ENCODE results near the gene LDLRAD3. TPM values are rescaled to one million over a fixed set of nuclear protein-coding genes. Genes with fewer than 3 reads are reported as not detected.

LDLRAD3 gene
- polyA plus RNA-seq, 1 of the 3 experiments (the other 2 are of a cell fraction) = 10.6 TPM

DNA sequence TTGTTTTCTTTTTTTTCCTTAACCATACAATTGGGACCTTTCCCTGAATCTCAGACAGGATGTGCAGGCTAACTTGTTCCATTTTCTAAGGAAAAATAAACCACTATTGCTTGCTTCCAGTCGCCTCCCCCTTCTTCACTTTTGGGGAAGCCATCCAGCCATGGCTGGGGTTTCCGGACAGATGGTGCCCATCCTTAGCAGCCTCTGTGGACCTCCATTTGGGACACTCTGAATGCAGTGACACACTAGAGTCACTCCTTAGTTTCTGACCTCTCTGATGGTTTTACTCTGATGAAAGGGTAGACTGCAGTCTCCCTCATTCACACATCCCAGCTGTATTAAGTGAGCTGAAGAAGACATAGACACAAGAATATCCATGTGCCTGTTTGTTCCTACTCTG, 198.1 kb downstream of the LDLRAD3 start:
- H3K27me3 ChIP-seq (ENCODE audit: insufficient read depth) = no peaks in the 10 kb centered on the region
- 85% methylated on average over 2 of the region's 2 CpGs for WGBS (ENCODE audit: low lambda C conversion rate)
- no peaks in the 10 kb centered on the region for H3K4me1 ChIP-seq (ENCODE audit: control insufficient read depth in 1 of 2, insufficient read depth in 2 of 2, low read depth in 1 of 2, low read length in 1 of 2)
- H4K20me1 ChIP-seq (ENCODE audit: insufficient read depth) = no peaks in the 10 kb centered on the region
- POLR2A ChIA-PET = no interaction called here
- H3K4me3 ChIP-seq (ENCODE audit: low read depth in 2 of 2, low read length in 1 of 2) = no peak overlapping the region
- H2AFZ ChIP-seq (ENCODE audit: low read depth) = no peak overlapping the region
- no peak overlapping the region for H3K9ac ChIP-seq
- H3K79me2 ChIP-seq (ENCODE audit: insufficient read depth) = no peaks in the 10 kb centered on the region
- H3K4me2 ChIP-seq = no peak overlapping the region
- H3K9me3 ChIP-seq = no peaks in the 10 kb centered on the region
- no peak for DNase-seq
- H3F3A ChIP-seq (replicated peaks; ENCODE audit: insufficient read depth) = no peaks in the 10 kb centered on the region
- no peaks in the 10 kb centered on the region for H3K9me2 ChIP-seq
- TF ChIP-seq TAF1 (IDR thresholded peaks at IDR 0.05; ENCODE audit: borderline replicate concordance, low read depth, low read length) (no peak), MXI1 (IDR thresholded peaks at IDR 0.05; ENCODE audit: low read depth, low read length) (no peak), FOSL2 (IDR thresholded peaks at IDR 0.05; ENCODE audit: borderline replicate concordance, low read depth) (no peak), FOXJ3 (CRISPR knock-in tag; IDR thresholded peaks at IDR 0.05) (no peak), MEF2A (IDR thresholded peaks at IDR 0.05; ENCODE audit: borderline replicate concordance, low read depth) (no peak), ELF1 (IDR thresholded peaks at IDR 0.05) (no peak), RFX5 (IDR thresholded peaks at IDR 0.05; ENCODE audit: low read length) (no peak), FOXM1 (IDR thresholded peaks at IDR 0.05; ENCODE audit: low read depth) (no peak), SIN3A (IDR thresholded peaks at IDR 0.05; ENCODE audit: borderline replicate concordance, low read depth, low read length) (no peak), SMC3 (IDR thresholded peaks at IDR 0.05; ENCODE audit: low read depth, low read length) (no peak), REST (IDR thresholded peaks at IDR 0.05; ENCODE audit: low read depth, low read length) (no peak), USF2 (IDR thresholded peaks at IDR 0.05; ENCODE audit: borderline replicate concordance, low read depth, low read length) (no peak)
- TF ChIP-seq, protein P1, sequence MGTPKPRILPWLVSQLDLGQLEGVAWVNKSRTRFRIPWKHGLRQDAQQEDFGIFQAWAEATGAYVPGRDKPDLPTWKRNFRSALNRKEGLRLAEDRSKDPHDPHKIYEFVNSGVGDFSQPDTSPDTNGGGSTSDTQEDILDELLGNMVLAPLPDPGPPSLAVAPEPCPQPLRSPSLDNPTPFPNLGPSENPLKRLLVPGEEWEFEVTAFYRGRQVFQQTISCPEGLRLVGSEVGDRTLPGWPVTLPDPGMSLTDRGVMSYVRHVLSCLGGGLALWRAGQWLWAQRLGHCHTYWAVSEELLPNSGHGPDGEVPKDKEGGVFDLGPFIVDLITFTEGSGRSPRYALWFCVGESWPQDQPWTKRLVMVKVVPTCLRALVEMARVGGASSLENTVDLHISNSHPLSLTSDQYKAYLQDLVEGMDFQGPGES (IDR thresholded peaks at IDR 0.05; ENCODE audit: low read depth, low read length) = no peak
- TF ChIP-seq, protein P2, sequence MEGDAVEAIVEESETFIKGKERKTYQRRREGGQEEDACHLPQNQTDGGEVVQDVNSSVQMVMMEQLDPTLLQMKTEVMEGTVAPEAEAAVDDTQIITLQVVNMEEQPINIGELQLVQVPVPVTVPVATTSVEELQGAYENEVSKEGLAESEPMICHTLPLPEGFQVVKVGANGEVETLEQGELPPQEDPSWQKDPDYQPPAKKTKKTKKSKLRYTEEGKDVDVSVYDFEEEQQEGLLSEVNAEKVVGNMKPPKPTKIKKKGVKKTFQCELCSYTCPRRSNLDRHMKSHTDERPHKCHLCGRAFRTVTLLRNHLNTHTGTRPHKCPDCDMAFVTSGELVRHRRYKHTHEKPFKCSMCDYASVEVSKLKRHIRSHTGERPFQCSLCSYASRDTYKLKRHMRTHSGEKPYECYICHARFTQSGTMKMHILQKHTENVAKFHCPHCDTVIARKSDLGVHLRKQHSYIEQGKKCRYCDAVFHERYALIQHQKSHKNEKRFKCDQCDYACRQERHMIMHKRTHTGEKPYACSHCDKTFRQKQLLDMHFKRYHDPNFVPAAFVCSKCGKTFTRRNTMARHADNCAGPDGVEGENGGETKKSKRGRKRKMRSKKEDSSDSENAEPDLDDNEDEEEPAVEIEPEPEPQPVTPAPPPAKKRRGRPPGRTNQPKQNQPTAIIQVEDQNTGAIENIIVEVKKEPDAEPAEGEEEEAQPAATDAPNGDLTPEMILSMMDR (IDR thresholded peaks at IDR 0.05) = no peak
- TF ChIP-seq, protein P3, sequence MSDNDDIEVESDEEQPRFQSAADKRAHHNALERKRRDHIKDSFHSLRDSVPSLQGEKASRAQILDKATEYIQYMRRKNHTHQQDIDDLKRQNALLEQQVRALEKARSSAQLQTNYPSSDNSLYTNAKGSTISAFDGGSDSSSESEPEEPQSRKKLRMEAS (IDR thresholded peaks at IDR 0.05; ENCODE audit: low read depth) = no peak
- TF ChIP-seq, protein P4, sequence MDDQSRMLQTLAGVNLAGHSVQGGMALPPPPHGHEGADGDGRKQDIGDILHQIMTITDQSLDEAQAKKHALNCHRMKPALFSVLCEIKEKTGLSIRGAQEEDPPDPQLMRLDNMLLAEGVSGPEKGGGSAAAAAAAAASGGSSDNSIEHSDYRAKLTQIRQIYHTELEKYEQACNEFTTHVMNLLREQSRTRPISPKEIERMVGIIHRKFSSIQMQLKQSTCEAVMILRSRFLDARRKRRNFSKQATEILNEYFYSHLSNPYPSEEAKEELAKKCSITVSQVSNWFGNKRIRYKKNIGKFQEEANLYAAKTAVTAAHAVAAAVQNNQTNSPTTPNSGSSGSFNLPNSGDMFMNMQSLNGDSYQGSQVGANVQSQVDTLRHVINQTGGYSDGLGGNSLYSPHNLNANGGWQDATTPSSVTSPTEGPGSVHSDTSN (IDR thresholded peaks at IDR 0.05) = no peak
- no peak overlapping the region for H3K27ac ChIP-seq (ENCODE audit: low read depth in 2 of 2, low read length in 1 of 2)
- H3K36me3 ChIP-seq (replicated peaks in 1 of 2; ENCODE audit: control insufficient read depth in 1 of 2, insufficient read depth in 2 of 2, low read length in 1 of 2) = no peaks in the 10 kb centered on the region
- CTCF ChIA-PET = interaction anchor here (1.0 to 2.8 kb wide), 4 partner anchors 8 to 124 kb away, joined by 3 to 9 read pairs (median 4); no protein-coding TSS in a partner anchor

Data from SK-N-SH (cell line).